Measurements from ENCODE around the gene CDCA7L.

GRCh38 chr7:21902240-21902639 lies 43.5 kb downstream of the CDCA7L start:
- TF ChIP-seq CTCF (IDR thresholded peaks at IDR 0.05; ENCODE audit: low read depth, low read length) (no peak), EZH2phosphoT487 (IDR thresholded peaks at IDR 0.05; ENCODE audit: low read depth) (no peak)
